NCI-H2107 treated with DMSO at 0.1 percent for 48 hours (cell line): ENCODE data around the gene IL6ST.

Source experiments
- DNase-seq: peaks from one replicate; lab custom pipeline; 2025; ENCODE audit not compliant: unreplicated experiment; lab: John Stamatoyannopoulos, UW

The IL6ST gene

DNA sequence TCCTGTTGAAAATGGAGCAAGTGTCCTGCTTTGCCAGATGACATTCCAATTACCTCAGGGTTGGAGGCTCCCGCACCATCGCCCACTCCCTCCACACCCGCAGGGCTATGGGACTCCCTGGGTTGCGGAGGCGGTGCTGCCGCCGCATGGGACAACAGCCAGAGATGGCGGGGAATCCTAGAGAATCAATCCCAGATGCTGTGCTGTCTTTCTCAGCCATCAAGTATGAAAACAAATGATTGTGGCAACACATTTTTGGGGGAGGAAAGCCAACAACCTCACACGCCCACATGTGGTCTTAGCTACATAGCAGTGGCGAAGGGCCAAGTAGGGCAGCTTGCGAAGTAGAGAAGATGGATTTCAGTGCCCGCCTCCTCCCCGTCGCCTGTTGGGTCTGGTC lies 96.9 kb downstream of the IL6ST start:
- DNase-seq = no peak

DNA sequence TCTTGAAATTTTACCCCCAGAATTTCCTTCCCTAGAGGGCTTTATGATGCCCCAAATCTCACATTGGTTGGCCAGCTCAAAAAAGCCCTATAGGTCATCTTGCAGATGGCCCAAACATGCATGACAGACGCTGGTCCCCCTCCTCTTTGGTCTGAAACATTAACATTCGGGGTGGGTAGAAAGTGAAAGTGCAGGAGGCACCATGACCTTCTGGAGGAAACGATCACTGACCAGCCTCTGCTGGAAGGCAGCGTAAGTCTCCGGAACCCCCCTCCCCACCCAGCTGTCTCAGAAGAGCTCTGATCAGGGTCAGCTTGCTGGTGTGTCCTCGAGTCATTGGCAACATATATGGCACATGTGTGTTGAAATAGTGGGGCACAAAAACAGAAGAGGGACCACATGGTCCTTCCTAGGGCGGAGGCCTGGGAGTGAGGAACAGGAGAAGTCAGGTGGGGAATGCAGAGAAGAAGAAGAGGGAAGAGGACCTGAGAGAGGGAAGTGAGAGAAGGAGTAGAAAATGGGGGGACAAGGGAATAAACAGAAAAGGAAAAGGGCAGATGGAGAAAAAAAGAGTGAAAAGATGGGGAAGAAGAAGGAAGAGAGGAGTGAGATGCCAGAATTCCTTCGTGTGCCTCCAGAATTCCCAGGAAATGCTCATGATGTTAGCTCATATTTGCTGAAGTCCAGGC lies 97.4 kb downstream of the IL6ST start:
- DNase-seq = no peak

DNA sequence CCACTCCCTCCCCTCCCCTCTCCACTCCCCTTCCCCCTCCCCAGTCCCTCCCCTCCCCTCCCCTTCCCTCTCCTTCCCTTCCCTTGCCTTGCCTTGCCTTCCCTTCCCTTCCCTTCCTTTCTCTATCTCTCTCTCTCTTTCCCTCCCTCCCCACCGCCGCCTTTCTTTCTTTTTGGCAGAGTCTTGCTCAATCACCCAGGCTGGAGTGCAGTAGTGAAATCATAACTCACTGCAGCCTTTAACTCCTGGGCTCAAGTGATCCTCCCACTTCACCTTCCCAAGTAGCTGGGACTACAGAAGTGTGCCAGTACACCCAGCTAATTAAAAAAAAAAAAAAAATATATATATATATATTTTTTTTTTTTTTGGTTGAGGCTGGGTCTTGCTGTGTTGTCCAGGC lies 98.1 kb downstream of the IL6ST start:
- DNase-seq = no peak

DNA sequence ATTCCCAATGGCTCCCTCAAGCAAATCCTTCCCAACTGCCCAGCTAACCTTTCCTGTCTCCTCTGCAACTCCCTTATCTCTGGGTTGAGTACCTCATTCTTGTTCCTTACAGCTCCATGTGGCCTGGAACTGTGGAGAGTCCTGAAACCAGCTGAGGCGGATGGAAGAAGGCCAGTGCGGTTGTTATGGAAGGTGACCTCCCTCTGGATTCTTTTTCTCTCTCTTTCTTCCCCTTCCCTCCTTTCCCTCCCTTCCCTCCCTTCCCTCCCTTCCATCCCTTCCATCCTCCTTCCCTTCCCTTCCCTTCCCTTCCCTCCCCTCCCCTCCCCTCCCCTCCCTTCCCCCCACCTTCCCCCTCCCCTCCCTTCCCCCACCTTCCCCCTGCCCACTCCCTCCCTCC lies 98.5 kb downstream of the IL6ST start:
- DNase-seq = no peak

DNA sequence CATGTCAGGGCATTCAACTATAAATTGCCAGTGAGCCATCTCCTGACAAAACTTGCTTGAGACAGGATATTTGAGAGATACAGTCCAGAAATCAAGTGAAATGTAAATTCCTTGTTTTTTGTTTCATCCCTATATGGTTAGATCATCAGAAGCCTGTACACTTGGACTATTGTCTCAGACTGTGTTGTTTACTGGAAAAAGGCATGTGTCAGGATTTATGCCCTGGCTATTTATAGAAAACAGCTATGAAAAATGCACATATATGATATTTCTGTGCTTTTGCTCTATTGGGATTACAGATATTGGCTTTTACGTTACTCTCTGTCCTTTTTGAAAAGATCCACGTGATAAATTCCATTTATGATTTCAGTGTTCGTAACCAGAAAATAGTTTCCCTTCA lies 99.4 kb downstream of the IL6ST start:
- DNase-seq = no peak

DNA sequence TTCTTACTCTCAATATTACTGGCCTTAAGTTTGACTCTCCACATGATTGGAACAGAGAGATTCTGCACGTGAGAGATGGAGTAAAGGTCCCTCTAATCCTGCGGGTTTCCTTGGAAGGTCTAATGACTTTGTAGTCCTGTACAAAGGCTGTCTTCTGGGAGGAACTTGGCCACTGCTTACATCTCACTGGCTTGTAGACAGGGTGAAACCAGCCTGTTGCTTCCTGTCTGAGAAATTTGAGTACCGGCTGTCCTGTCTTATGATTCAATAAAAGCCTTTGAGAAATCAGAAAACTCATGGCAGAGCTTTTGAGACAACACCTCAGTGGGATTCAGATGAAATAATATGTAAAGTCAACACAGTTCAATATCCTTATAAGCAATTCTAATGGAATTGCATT lies 100.6 kb downstream of the IL6ST start:
- no peak for DNase-seq

DNA sequence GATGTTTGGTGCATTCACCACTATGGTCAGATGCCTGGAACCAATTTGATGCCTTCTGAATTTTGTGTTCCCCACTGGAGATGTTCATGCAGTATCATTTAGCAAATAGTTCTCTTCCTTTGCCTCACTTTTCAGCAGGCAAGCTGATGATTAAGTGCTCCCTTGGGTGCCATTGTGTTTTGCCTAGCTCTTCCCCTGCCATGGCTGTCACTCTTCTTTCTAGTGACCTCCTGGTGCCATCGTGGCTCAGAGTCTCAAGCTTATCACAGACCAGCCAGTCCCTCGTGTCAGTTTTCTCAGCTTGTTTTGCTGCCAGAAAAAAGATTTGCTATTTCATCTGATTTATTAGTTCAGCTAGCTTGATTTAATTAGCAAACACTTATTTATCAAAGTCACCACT lies 102.3 kb downstream of the IL6ST start:
- no peak for DNase-seq

DNA sequence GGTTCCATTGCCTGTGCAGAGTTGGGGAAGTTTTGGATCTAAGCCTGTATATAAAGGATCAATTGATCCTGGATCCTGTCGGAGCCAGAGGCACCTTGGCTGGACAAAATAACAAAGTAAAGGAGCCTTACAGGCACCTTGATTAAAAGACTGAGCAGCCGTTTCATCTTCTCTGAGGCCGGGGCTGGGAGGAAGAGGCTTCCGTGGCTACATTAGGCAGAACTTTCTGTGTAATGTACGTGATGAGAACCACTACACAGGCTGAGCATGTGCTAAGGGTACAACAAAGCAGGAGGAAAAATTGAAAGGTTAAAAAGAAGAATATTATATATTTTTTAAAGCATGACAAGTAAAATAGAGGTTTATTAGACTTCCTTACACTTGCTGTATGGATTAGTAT lies 106.6 kb downstream of the IL6ST start:
- DNase-seq = no peak

DNA sequence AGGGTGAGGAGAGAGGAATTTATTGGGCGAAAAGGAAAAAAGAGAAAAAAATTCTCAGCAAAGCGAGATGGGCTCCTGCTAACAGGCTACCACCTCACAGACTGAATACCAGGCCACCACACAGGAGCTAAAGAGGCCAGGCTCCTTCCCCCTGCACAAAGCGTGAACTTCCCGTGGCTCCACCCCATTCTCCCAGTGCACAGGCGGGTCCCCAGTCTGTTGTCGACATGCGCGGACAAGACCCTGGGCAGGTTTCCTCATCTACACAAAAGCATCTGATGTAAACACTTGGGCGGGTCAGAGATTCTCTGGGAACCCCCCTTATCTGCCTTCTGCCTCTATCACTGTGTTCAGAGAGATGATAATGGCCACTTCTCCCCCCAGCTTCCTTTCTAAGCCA lies 109.4 kb downstream of the IL6ST start:
- no peak for DNase-seq
